ENCODE measurements around the gene ZNF750.

Gene ZNF750

GRCh38 chr17:82872591-82873520 is 33.0 kb upstream of the ZNF750 start:
- DNase-seq: peak; percentile 58

DNA sequence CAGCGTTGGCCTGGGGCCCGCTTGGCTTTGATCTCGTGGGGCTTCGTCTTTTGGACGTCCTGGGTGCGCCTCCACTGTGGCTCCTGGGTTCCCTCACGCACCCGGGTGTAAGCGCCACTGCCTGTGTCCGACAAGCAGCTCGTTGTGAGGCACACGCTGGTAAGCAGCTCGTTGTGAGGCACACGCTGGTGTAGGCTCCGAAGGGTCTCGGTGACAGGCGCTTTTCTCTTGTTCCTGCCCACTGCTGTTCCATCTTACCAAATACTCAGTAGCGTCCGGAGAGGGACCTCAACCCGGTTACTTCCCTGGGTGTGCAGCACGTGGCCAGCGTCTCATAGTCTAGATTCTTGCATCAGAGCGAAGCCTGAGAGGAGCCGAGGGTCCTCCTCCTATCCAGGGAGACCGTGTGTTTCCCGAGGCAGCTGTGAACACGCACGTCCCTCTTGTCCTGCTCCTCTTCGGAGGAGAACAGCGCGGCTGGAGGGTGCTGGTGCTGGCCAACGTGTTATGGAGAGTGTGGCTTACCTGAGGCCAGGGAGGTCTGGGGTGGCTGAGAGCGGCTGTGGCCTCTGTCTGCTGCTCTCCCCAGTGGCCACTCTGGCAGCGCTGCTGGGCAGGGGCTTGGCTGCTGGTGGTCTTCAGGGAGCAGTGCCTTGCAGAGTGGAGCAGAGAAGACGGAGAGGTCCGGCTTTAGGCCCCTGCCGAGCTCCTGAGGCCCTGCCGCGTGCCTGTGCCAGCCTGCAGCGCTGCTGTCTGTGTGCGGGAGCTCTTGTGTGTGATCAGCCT is 32.1 kb upstream of the ZNF750 start:
- DNase-seq: no peak

DNA sequence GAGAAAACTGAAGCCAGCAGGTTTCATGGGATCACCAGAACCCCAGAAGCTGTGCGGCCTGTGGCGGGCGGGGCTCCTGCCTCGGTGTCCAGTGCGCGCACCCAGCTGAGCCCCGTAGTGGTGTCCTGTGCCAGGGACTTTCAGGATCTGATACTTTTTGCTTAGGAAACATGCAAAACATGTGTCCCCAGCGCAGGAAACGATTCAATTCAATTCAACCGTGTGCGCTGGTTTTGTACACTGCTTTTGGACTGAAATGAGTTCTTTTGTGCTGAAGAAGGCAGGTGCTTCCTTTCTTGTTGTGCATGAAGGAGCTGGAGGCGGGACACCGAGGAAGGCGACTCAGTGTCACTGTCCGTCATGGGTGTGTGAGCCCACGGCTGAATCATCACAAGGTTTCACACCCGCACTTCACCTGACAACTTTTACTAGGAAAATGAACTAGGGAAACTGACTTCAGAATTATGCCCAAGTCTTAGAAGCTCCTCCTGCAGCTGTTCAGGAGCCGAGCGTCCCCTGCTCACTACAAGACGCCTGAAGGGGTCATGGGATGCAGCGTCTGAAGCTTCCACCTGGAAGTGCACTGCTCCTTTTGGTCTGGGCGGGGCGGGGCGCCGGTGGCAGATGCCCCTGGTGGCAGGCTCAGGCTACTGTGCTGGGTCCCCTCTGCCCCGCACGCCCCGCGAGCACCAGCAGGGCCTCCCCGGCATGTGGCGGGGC is 31.4 kb upstream of the ZNF750 start:
- no peak for DNase-seq

- DNase-seq: no peak
Observed at GRCh38 chr17:82870541-82870940, 30.7 kb upstream of the ZNF750 start.

DNA sequence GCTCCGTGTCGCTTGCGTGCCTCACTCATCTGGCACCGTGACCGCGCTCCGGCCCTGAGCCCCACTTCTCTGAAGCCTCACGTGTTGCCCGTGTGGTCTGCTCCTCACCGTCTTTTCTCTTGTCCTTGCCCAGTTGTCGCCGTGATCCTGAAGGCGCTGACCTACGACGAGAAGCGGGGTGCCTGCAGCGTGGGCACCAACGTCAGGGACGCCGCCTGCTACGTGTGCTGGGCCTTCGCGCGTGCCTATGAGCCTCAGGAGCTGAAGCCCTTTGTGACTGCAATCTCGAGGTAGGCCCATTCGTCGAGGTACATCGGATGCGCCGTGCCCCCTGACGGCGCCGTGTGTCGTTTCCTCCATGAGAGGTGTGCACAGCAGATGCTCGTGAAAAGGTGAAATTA is 30.3 kb upstream of the ZNF750 start:
- no peak for DNase-seq

DNA sequence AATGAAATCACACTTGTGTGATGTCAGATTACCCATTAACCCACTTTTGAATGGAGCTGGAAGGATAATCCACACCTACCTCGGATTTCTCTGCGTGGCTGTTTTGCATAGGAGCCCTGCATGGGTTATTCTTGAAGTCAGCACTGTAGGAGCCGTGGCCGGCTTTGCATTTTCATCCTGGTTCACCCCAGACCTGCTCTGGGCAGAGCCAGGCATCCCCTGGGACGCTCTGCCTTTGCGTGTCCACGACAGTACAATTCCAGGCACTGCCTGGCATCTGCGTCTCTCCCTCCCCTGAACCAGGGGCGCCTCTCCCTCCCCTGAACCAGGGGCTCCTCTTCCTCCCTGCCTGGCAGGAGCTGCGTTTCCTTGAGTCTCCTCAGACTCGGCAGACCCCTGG is 29.7 kb upstream of the ZNF750 start:
- no peak for DNase-seq

DNA sequence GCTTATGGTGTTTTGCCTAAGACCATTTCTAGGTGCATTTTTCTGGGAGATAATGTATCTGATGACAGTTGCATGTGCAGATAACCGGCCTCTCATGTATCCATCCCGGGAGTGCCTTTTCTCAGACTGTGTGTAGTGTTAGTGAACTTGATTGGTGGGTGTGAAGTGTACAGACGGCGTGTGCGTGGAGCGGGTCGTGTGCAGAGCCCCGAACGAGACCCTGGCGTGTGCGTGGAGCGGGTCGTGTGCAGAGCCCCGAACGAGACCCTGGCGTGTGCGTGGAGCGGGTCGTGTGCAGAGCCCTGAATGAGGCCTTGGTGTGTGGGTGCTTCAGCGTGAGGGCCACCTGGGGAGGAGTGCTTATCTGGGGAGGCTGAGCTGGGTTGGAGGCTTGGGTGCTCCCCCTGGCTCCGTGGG is 28.9 kb upstream of the ZNF750 start:
- no peak for DNase-seq

DNA sequence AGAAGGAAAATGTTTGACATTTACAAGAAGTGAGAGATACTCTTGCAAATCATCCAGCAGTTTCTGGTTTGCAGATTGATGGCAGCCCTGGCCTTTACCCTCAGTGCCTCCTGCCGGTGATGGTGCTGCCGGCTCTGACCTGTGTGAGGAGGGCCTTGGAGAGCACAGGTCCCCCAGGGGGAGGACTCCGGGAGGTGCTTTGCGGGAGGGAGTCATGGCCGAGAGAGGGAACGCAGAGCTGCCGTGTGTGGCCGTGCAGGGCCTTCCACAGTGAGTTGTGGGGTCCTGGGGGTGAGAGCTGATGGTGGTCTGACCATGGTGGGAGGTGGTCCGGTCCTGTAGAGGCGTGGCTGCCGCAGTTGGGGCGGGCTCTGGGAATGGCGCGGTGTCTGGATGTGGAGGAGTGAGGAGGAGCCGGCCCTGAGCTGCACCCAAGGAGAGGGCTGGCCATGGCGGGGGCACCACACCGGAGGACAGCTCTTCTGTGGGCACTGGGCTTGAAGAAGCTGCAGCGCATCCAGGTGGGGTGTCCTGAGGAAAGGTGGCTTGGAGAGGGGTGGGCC is 28.0 kb upstream of the ZNF750 start:
- DNase-seq: no peak

GRCh38 chr17:82866590-82867191 is 26.9 kb upstream of the ZNF750 start:
- no peak for DNase-seq

- DNase-seq: no peak
Observed at GRCh38 chr17:82865774-82866395, 26.1 kb upstream of the ZNF750 start.

DNA sequence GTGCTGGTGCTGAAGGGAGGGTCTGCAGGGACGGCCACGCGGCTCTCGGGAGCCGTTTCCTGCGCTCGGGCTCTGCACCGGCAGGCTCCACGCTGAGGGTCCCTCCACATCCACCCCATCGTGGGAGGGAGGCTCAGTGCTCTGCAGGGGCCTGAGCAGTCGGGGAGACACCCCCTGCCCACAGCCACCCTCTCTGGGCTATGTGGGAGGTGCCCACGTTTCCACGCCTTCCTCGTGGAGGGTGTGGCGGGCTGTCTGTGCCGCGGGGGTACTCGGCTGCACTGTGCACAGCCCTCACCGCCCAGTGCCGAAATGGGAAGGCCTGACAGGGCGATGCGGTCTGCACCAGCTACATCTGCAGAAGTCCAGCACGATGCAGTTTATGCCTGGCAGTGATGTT is 25.5 kb upstream of the ZNF750 start:
- no peak for DNase-seq

GRCh38 chr17:82864713-82865248 is 25.0 kb upstream of the ZNF750 start:
- no peak for DNase-seq

DNA sequence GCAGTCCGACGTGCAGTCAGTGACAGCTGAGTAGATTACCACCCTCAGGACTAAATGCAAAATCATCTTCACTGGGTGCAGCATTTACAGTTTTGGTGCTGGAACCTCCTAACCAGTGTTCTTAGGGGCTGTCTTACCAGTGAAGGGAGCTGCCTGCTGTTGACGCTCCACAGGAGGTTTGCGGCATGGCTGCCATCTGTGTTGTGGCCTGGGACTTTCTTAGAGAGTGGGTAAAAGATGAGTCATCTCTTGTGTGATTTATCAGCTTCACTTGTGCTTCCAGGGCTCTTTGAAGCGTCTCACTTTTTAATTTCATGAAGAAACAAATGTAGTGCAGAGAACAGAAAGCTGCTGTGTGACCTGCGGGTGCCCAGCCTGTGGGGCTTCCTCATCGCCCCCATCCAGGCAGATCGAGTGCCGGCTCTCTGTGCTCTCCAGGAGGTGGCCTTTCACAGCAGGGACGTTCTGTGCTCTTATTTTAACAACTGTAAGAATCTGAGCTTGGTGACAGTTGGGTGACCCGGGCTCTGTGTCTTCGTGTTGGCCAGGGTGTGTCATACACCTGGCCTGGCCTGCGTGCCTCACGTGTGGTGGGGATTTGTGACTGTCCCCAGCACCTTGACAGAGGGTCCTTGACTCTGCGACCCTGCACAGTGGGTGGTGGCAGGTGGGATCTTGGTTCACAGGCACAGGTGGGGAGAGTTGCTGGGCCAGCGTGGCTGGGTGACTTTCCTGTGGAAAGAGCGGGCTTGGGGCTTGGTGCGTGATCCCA is 24.3 kb upstream of the ZNF750 start:
- peak; percentile 96 for DNase-seq

DNA sequence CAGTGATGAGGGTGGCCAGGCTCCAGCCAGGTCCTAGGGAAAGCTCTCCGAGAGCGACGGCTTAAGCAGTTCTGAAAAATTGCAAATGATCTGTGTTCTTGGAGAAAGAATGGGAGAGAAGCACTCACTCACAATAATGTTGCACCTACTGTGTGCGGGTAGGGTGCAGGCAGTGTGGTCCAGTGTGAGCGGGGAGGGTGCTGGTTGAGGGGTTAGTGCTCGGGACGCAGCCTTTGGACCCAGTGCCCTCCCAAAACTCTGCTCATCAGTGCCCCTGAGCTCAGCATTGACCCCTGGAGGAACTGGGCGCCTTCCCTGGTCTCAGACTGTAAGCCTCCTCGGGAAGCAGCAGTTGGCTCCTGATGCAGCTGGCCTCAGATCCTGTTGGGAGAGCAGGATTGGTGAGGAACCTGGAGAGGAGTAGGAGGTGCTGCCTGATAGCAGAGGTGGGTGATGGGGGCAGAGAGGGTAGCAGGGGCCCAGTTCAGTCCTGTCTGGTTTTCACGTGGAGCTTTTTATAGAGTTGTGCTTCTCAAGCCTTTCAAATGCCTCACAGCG is 23.6 kb upstream of the ZNF750 start:
- no peak for DNase-seq

DNA sequence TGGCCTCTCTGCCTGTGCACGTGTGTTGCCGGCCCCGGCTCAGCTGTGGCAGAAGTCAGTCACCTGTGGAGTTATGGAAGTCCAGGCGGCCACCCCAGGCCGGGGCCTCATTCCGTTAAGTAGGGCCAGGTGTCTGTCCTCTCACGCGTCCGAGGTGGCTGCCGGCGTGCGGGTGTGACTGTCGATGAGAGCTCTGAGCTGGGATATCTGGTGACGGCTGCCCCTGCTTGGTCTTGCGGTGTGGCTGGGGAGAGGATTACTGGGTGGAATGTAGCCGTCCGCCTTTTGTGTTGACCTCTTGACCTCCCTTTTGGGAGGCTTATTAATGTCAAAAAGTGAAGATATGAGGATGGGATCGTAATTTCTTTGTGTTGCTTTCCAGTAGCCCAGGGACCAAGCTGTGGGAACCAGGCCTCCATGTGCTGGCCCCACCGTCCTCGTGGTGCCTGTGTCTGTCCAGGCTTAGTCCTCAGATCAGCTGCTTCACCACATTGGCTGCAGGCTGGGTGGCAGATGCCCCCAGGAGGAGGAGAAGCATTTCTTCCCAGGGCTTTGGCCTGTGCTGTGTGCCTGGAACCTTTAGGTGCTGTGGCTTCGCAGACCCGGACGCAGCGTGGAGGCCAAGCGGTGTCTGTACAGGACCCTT is 23.0 kb upstream of the ZNF750 start:
- no peak for DNase-seq

GRCh38 chr17:82862191-82862590 is 22.4 kb upstream of the ZNF750 start:
- DNase-seq: no peak

DNA sequence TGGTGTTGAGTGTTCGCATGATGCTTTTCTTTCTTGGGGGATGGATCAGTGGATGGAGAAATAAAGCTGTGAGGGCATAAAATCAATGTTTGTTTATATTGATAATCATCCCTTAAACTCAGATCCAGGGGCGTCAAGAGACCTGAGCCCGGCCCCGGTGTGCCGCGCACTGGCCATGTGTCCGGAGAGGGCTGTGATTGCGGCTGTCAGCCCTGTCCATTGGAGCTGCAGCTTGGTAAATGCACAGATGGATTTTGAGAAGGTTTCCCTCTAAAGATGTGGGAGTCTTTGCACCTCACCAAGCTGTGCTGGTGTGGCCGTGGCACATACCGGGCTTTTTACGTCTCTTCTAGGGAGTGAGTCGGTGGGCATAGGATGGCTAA is 21.6 kb upstream of the ZNF750 start:
- DNase-seq: no peak

DNA sequence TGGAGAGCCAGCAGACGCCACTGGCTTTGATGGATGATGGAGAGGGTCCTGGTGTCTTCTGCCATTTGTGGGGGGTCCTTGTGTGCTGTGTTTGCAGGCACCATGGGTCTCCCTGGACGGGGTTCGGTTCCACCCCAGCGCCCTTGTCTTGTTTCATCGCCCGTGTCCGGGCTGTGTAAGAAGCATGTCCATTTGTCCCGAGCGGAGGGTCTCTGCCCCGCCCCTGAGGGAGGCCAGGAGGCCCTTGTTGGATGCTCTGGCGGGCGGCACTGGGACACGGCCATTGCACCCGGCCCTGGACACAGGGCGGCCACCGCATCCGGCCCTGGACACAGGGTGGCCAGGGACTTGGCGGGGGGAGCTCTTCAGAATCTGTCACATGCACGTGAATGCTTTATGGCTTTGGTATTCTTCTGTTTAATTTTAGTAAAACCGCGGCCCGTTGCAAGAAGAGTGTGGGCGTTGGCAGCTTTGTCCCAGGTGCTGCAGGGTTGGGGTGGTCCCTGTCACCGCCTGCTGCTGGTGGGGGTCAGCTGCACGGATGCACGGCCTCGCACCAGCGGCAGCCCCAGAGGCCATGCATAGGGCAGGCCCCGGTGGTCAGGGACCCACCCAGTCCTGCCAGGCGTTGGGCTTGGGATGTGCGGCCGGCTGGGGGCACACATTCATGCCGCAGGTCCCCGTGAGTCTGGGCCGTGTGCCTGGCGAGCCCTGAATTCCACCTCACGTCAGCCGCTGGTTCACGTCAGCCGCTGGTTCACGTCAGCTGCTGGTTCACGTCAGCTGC is 21.0 kb upstream of the ZNF750 start:
- DNase-seq: no peak

All from MV-4-11 (cell line).